GM18507 (cell line): Measurements from ENCODE around the gene POLG.
"Not testable (repeated sequence)": the region's sequence is repeated elsewhere in the genome, so short reads cannot be mapped to it uniquely, and the experiment has no call there.

Source experiments
- DNase-seq: peaks from one replicate; pipeline ENCODE4 v3.0.0; 2011; ENCODE audit warnings: low read depth; ENCODE audit not compliant: insufficient read length; ENCODE audit errors: extremely low spot score
- FAIRE-seq: peaks from 2 replicates; lab custom pipeline; 2011; peaks lifted over from hg19 to GRCh38; lab: Jason Lieb, UNC

POLG gene

DNA sequence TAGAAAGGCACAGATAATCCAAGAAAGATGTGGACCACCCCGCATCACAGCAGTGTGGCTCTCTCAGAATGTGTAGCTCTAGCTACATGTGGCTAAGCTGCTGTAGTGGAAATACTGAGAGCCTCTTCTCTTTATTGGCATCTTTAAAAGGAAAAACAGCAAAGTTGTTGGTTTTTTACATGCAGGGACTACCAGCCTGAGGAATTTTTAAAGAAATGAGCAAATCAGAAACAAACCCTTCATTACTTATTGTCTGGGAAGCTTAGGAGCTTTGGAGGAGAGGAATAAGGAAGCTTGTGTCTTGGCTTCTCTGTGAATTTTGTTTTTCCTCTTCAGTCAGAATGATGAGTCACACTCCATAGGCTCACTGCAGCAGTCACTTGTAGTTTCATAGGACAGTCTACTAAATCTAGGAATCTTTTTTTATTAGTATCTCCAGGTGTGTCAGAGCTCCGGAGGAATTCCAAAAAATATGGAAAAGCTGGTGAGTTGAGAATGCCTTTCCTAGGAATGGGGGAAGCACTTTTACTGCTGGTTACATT, 27.5 kb downstream of the POLG start:
- no peak for FAIRE-seq
- no peak for DNase-seq

DNA sequence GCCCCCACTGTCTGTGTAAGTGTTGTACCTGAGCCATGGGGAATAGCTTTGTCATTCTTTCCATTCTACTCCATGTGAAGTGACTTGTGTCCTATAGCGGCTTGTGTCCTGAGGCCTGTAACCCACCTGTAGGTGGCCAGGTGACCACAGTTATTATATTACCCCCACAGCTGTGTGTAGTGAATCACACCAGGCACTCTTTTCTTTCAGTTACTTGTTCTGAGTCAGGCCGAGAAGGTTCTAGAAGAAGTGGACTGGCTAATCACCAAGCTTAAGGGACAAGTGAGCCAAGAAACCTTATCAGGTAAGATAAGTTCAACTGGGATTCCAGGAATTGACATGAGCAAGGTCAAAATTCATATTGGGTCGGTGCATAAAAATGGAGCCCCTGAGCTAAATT, 29.2 kb downstream of the POLG start:
- no peak for FAIRE-seq

DNA sequence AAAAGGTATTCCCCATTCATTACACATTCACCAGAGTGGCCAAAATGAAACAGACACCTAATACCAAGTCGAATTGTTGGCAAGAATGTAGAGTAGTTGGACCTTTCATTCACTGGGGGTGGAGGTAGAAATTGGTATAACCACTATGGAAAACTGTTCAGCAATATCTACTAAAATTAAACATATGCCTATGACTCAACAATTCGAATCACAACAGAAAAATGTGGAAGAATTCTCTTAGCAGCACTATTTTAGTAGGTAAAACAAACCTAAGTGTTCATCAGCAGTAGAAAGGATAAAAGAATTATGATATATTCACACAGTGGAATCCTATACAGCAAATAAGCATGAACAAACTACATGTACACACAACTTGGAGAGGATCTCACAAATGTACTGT, 30.6 kb downstream of the POLG start:
- DNase-seq: no peak
- FAIRE-seq: no peak

More for the DNA sequence above, 29.2 kb downstream of the POLG start:
- DNase-seq: no peak

DNA sequence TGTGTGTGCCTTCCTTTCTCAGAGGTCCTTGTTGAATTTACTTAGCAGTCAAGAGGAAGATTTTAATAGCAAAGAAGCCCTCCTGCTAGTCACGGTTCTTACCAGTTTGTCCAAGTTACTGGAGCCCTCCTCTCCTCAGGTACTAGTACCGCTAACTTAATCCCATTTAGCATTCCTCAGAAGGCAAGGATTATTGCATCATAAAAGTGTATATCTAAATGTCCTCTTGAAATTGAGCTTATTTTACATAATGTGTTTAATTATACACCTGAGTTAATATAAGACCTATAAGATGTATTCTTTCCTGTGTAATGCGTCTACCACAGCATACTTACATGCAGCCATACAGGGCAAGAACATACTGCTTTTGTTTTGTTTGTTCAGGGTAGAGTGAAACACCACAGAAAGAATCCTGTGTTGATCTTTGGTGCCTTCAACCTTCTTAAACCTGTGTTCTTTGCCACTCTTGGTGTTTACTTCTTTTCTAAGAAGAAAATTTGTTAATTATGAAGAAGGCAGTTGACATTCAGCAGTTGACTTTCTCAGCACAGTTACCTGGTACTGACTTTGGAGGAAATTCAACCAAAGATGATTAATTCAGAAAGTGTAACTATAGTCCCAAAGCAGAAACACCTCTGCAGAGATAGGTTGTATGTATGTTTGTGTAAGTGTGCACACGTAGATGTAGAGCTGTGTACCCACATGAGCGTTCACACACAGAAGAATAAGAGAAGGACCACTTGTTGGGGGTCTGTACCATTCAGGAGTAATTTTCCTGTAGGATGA, 33.1 kb downstream of the POLG start:
- DNase-seq (no peak), FAIRE-seq (no peak)

DNA sequence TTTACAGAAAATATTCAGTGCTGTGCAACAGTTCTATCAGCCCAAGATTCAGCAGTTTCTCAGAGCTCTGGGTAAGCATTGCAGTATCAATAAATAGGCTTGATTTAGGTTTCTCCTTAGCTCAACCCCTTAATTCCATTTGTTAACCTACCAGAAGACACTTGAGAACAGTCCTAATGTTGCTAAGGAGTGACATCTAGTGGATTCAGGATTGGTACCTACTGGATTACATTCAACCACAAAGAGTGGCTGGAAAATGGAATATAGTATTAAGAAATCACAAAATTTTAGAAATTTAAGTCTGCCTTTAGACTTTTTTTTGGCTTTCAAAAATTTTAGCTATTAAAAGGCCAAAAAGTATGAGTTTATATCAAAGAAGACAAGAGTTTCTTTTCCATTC, 34.7 kb downstream of the POLG start:
- DNase-seq: no peak
- no peak for FAIRE-seq

DNA sequence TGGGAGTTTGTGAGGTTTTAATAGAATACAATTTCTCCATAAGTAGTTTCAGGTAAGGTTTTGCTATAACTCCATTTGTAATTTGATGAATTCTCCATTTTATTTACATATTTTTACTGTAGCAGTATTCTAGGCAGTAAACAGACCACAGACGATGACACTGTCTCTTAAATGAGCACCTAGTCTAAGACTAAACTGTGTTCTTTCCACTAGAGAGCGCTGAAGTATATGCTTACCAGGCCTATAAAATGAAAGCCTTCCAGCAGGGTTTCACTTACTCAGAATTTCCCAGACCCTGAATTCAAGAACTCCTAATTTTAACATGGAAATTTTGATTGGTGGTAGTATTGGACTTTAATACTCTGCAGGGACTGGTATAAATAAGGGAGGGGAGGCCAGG, 41.6 kb downstream of the POLG start:
- DNase-seq (no peak), FAIRE-seq (no peak)

DNA sequence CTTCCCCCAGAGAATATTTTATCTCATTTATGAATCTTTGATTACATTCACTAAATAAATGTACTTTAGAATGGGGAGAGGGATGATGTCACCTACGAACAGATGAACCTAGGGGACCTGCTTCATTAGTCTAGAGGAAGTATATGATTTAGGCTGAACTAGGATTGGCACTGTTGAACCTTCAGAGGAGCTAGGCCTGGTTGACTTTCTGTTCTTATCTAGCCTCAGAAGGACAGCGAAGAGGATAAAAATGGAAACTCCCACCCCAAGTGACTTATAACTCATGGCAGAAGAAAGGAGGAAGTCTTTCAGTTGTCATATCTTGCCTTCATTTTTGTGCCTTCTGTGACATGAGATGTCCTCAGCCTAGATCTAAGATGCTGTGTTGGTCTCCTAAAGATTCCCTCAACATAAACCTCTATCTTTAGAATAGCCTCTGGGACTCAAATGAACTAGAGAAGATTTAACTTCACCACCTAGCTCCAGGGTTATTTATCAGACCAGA, 42.6 kb downstream of the POLG start:
- DNase-seq: no peak
- no peak for FAIRE-seq

DNA sequence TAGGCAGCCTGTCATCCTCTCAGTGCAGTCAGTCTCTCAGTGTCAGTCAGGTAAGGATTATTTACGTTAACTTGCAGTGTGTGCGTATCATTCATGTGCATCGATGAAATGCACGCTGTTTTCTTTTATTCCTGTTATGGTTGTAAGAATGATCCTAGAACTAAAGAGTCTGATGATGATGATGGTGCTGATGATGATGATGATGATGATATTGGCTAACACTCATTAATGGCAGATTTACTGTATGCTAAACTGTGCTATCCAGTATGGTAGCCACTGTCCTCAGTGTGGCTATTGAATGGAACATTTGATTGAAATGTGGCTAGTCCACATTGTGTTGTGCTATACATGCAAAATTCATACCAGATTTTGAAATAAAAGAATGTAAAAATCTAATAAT, 51.4 kb downstream of the POLG start:
- FAIRE-seq: no peak
- no peak for DNase-seq

DNA sequence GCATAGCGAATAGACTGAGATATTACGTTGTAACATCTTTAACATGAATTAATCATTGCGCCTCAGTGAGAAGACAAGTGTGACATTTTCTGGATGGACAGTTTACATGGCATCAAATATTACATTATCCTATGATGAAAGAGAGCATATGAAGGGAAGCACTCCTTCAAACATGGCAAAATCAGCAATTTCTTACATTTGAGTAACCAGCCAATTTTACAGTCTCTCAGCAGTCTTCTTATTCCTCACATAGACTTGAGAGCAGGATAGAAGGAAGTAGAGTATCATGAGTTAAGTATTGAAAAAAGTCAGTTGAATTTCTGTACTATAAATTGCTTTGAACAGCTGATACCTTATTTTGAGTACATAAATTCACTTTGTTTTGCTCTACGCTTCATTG, 52.0 kb downstream of the POLG start:
- no peak for FAIRE-seq
- DNase-seq: no peak

DNA sequence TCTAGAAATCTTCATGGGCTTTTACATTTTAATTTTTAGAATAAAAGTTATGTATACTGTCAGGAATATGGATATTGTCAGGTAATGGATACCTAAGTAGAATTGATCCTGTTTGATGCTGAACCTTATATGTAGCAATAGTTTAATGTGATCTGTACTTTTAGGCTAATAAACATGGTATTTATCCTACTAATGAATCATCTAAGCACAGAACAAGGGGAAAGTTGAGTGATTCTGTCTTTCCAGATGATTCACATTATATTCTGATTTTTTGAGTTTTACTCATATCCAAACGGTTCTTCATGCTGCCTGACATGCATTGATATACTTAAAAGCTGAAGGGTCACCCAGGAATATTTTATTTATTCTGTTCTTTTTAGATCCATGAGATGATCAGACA, 56.3 kb downstream of the POLG start:
- DNase-seq (no peak), FAIRE-seq (no peak)

DNA sequence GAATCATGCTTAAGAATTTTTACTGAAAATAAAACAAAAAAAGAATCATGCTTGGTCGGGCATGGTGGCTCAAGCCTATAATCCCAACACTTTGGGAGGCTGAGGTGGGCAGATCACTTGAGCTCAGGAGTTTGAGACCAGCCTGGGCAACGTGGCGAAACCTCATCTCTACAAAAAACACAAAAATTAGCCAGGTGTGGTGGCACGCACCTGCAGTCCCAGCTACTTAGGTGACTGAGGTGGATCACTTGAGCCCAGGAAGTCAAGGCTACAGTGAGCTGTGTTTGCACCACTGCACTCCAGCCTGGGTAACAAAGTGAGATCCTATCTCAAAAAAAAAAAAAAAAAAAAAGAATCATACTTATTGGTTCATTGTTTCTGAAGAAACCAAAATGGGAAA, 57.3 kb downstream of the POLG start:
- not testable (repeated sequence) for DNase-seq, FAIRE-seq
